HG02623 (cell line): ENCODE data around the gene AHNAK2.

Experiments
- ATAC-seq: cut with Tn5 transposase; IDR thresholded peaks from one replicate; pipeline ENCODE4 v1.9.1; 2021; ENCODE audit warnings: moderate library complexity; ENCODE audit not compliant: unreplicated experiment

Gene AHNAK2

GRCh38 chr14:105012171-105012985 is 34.2 kb upstream of the AHNAK2 start:
- ATAC-seq: no peak

GRCh38 chr14:105011312-105011990 is 33.3 kb upstream of the AHNAK2 start:
- ATAC-seq: no peak

GRCh38 chr14:105010891-105011291 is 32.7 kb upstream of the AHNAK2 start:
- no peak for ATAC-seq

- ATAC-seq: no peak
These were observed 31.9 kb upstream of the AHNAK2 start for GRCh38 chr14:105010106-105010505.

- ATAC-seq: no peak
These were observed 29.6 kb upstream of the AHNAK2 start for GRCh38 chr14:105007593-105008264.

GRCh38 chr14:105006831-105007592 is 28.8 kb upstream of the AHNAK2 start:
- no peak for ATAC-seq

GRCh38 chr14:105005929-105006830 is 28.0 kb upstream of the AHNAK2 start:
- ATAC-seq: no peak

GRCh38 chr14:105005329-105005928 is 27.3 kb upstream of the AHNAK2 start:
- no peak for ATAC-seq

- ATAC-seq: no peak
These were observed 21.2 kb upstream of the AHNAK2 start for GRCh38 chr14:104999361-104999760.

- no peak for ATAC-seq
These were observed 20.6 kb upstream of the AHNAK2 start for GRCh38 chr14:104998801-104999200.

GRCh38 chr14:104996483-104996882 is 18.3 kb upstream of the AHNAK2 start:
- no peak for ATAC-seq

- no peak for ATAC-seq
These were observed 17.9 kb upstream of the AHNAK2 start for GRCh38 chr14:104996032-104996431.

GRCh38 chr14:104994978-104995377 is 16.8 kb upstream of the AHNAK2 start:
- ATAC-seq: no peak

- ATAC-seq: no peak
These were observed 15.8 kb upstream of the AHNAK2 start for GRCh38 chr14:104993808-104994591.

GRCh38 chr14:104993306-104993705 is 15.1 kb upstream of the AHNAK2 start:
- no peak for ATAC-seq

- no peak for ATAC-seq
These were observed 14.3 kb upstream of the AHNAK2 start for GRCh38 chr14:104992501-104992900.

GRCh38 chr14:104991896-104992230 is 13.7 kb upstream of the AHNAK2 start:
- ATAC-seq: no peak

GRCh38 chr14:104989951-104990303 is 11.8 kb upstream of the AHNAK2 start:
- ATAC-seq: no peak
